HepG2 (cell line): ENCODE measurements around the gene C19orf85. TPM values are rescaled to one million over a fixed set of nuclear protein-coding genes. Genes with fewer than 3 reads are reported as not detected.

Source experiments
- GZF1 ChIP-seq: sonication (generic); formaldehyde crosslinking; IDR thresholded peaks from 2 replicates; pipeline ENCODE4 v1.5.1; 2020; ENCODE audit warnings: mild to moderate bottlenecking, missing genetic modification reagents
- KDM6A ChIP-seq: IDR thresholded peaks from 2 replicates; pipeline ENCODE4 v1.6.1; 2016; ENCODE audit warnings: low read depth
- MED13 ChIP-seq: sonication (generic); formaldehyde crosslinking; IDR thresholded peaks from 2 replicates; pipeline ENCODE4 v1.5.0; 2020; ENCODE audit warnings: missing genetic modification reagents
- MTA1 ChIP-seq: sonication (generic); formaldehyde crosslinking; IDR thresholded peaks from 2 replicates; pipeline ENCODE4 v1.4.0; 2020; ENCODE audit warnings: missing genetic modification reagents, mild to moderate bottlenecking, borderline replicate concordance
- MXD4 ChIP-seq: IDR thresholded peaks from 2 replicates; pipeline ENCODE4 v1.6.1; 2016; ENCODE audit warnings: mild to moderate bottlenecking, missing biosample characterization, missing genetic modification reagents
- NRL ChIP-seq: sonication (generic); formaldehyde crosslinking; IDR thresholded peaks from 2 replicates; pipeline ENCODE4 v1.5.0; 2020; ENCODE audit warnings: missing genetic modification reagents, mild to moderate bottlenecking, moderate library complexity, borderline replicate concordance
- ONECUT2 ChIP-seq: sonication (generic); formaldehyde crosslinking; IDR thresholded peaks from 2 replicates; pipeline ENCODE4 v1.4.0; 2020; ENCODE audit warnings: missing genetic modification reagents
- POLR2A ChIP-seq, 2 experiments: IDR thresholded peaks; 2 replicates each; pipeline ENCODE4 v1.6.1; 2011; ENCODE audit warnings: low read depth in 2 of 2, low read length in 2 of 2, mild to moderate bottlenecking in 1 of 2, moderate library complexity in 1 of 2; ENCODE audit not compliant: insufficient read depth in 1 of 2
- SALL1 ChIP-seq: sonication (generic); formaldehyde crosslinking; IDR thresholded peaks from 2 replicates; pipeline ENCODE4 v1.8.0; 2022; ENCODE audit warnings: mild to moderate bottlenecking, missing genetic modification reagents
- STAG1 ChIP-seq: sonication (generic); formaldehyde crosslinking; IDR thresholded peaks from 2 replicates; pipeline ENCODE4 v1.4.0; 2020; ENCODE audit warnings: missing genetic modification reagents
- THAP11 ChIP-seq: IDR thresholded peaks from 2 replicates; pipeline ENCODE4 v1.6.1; 2016; ENCODE audit warnings: missing biosample characterization, missing genetic modification reagents
- XBP1 ChIP-seq: sonication (generic); formaldehyde crosslinking; IDR thresholded peaks from 2 replicates; pipeline ENCODE4 v1.5.0; 2020; ENCODE audit warnings: missing genetic modification reagents
- ZFP36L1 ChIP-seq: sonication (generic); formaldehyde crosslinking; IDR thresholded peaks from 2 replicates; pipeline ENCODE4 v1.8.0; 2022; ENCODE audit warnings: mild to moderate bottlenecking, missing genetic modification reagents, moderate library complexity
- ZNF251 ChIP-seq: sonication (generic); formaldehyde crosslinking; IDR thresholded peaks from 2 replicates; pipeline ENCODE4 v1.9.0; 2021; ENCODE audit warnings: mild to moderate bottlenecking, missing genetic modification reagents
- ZNF451 ChIP-seq: sonication (generic); formaldehyde crosslinking; IDR thresholded peaks from 2 replicates; pipeline ENCODE4 v1.5.0; 2020; ENCODE audit warnings: mild to moderate bottlenecking, missing genetic modification reagents
- ZNF577 ChIP-seq: sonication (generic); formaldehyde crosslinking; IDR thresholded peaks from 2 replicates; pipeline ENCODE4 v1.4.0; 2020; ENCODE audit warnings: mild to moderate bottlenecking, low read depth, missing genetic modification reagents, borderline replicate concordance
- ZNF614 ChIP-seq: IDR thresholded peaks from 2 replicates; pipeline ENCODE4 v1.6.1; 2018; ENCODE audit warnings: missing biosample characterization, missing genetic modification reagents, inconsistent platforms, borderline replicate concordance
- polyA plus RNA-seq, 8 experiments: library from polyadenylated mRNA; depleted of rRNA in 3 of 8; stranded (reverse) in 7 of 8; unstranded in 1 of 8; fragments of >200 nt; fragmentation: Illumina TruSeq in 4 of 8; extraction: Trizol in 4 of 8; gene quantifications; 2 replicates each; pipeline versions ENCODE4 v1.2.1 to v1.2.3, GENCODE V29; 2011 to 2016; ENCODE audit warnings: low read depth in 4 of 8, missing spikeins in 1 of 8, mixed read lengths in 1 of 8; ENCODE audit not compliant: insufficient read depth in 1 of 8
- total RNA-seq, 5 experiments: library from RNA; depleted of rRNA; stranded (reverse); fragments of >200 nt; fragmentation: Illumina TruSeq; extraction: Trizol; gene quantifications; 2 replicates each; pipeline ENCODE4 v1.2.3, GENCODE V29; 2016; ENCODE audit warnings: low read depth in 1 of 5
- TF ChIP-seq, protein P1 (sequence below): sonication (generic); formaldehyde crosslinking; IDR thresholded peaks from 2 replicates; pipeline ENCODE4 v1.5.0; 2020; ENCODE audit warnings: mild to moderate bottlenecking, missing genetic modification reagents
- TF ChIP-seq, protein P2 (sequence below): sonication (generic); formaldehyde crosslinking; conservative IDR thresholded peaks from 2 replicates; pipeline ENCODE4 v1.4.0; 2020; ENCODE audit warnings: missing genetic modification reagents
- TF ChIP-seq, protein P3 (sequence below): sonication (generic); formaldehyde crosslinking; IDR thresholded peaks from 2 replicates; pipeline ENCODE4 v1.8.0; 2022; ENCODE audit warnings: missing genetic modification reagents, low read depth, mild to moderate bottlenecking, borderline replicate concordance
- TF ChIP-seq, protein P4 (sequence below): sonication (generic); formaldehyde crosslinking; IDR thresholded peaks from 2 replicates; pipeline ENCODE4 v1.9.0; 2021; ENCODE audit warnings: mild to moderate bottlenecking, missing genetic modification reagents

C19orf85 gene
- total and polyA plus RNA-seq, 2 of the 13 experiments (the other 11 are each of a cell fraction or from before 2014, with no cell fraction given): not detected

DNA sequence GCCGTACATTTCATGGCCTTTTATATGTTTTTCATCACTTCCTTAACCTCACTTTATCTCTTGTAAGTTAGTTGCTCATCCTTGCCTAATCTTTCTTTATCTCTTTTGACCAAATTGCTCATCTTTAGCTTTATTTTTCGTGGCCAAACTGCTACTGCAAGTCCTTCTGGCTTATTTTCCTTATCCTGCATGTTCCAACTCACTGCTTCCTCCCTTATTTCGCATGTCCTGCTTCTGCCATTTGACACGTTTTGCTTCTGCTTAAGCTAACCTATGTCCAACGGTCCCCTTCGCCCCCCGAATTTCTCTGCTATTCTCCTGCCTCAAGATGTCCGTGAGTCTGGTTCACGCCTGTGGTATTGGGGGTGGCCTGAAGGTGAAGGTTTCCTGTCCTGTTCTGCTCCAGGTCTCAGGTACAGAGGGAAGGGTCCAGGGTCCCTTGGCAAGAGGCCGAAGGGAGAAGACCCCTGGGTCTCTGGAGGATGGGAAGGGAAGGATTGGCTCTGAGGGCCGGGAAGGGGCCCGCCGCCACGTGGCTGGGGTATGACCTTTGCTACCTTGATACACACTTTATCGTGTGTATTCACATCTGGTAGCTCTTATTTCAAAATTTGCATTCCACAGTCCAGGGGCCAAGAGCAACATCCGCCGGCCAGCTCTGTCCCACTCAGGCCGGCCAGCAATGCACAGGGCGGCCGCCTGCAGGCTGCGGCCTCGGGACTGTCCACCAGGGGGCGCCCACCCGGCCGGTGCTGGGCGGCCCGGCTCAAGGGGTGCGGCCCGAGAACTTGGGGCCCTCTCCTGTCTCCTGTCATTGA lies 2.9 kb upstream of the C19orf85 start (continued):
- 0 out of 2 replicates have a peak, but pooled peaks have one; percentile 66 for TF ChIP-seq MED13 (CRISPR knock-in tag)
- TF ChIP-seq STAG1: peak; percentile 63
- no peak for TF ChIP-seq ZFP36L1 (CRISPR knock-in tag)
- TF ChIP-seq, protein P1, sequence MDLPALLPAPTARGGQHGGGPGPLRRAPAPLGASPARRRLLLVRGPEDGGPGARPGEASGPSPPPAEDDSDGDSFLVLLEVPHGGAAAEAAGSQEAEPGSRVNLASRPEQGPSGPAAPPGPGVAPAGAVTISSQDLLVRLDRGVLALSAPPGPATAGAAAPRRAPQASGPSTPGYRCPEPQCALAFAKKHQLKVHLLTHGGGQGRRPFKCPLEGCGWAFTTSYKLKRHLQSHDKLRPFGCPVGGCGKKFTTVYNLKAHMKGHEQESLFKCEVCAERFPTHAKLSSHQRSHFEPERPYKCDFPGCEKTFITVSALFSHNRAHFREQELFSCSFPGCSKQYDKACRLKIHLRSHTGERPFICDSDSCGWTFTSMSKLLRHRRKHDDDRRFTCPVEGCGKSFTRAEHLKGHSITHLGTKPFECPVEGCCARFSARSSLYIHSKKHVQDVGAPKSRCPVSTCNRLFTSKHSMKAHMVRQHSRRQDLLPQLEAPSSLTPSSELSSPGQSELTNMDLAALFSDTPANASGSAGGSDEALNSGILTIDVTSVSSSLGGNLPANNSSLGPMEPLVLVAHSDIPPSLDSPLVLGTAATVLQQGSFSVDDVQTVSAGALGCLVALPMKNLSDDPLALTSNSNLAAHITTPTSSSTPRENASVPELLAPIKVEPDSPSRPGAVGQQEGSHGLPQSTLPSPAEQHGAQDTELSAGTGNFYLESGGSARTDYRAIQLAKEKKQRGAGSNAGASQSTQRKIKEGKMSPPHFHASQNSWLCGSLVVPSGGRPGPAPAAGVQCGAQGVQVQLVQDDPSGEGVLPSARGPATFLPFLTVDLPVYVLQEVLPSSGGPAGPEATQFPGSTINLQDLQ (CRISPR knock-in tag): no peak
- no peak for TF ChIP-seq ZNF577 (CRISPR knock-in tag)
- no peak for TF ChIP-seq NRL (CRISPR knock-in tag)
- TF ChIP-seq ONECUT2 (CRISPR knock-in tag): no peak
- TF ChIP-seq, protein P2, sequence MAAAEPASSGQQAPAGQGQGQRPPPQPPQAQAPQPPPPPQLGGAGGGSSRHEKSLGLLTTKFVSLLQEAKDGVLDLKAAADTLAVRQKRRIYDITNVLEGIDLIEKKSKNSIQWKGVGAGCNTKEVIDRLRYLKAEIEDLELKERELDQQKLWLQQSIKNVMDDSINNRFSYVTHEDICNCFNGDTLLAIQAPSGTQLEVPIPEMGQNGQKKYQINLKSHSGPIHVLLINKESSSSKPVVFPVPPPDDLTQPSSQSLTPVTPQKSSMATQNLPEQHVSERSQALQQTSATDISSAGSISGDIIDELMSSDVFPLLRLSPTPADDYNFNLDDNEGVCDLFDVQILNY (CRISPR knock-in tag): no peak
- TF ChIP-seq MTA1 (CRISPR knock-in tag): no peak
- TF ChIP-seq XBP1 (CRISPR knock-in tag): no peak
- no peak for TF ChIP-seq GZF1 (CRISPR knock-in tag)
- peak; percentile 65 for TF ChIP-seq THAP11 (CRISPR knock-in tag)
- TF ChIP-seq, protein P3, sequence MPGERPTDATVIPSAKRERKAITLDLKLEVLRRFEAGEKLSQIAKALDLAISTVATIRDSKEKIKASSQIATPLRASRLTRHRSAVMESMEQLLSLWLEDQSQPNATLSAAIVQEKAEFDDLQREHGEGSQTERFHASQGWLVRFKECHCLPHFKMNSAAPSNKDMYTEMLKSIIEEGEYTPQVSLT (CRISPR knock-in tag): no peak
- TF ChIP-seq MXD4 (CRISPR knock-in tag): 0 out of 2 replicates have a peak, but pooled peaks have one; percentile 26
- no peak for TF ChIP-seq KDM6A
- TF ChIP-seq POLR2A (IDR thresholded peaks at IDR 0.05; ENCODE audit: insufficient read depth in 1 of 2, low read depth in 2 of 2, low read length in 2 of 2): no peak
- no peak for TF ChIP-seq ZNF614 (CRISPR knock-in tag)
- TF ChIP-seq, protein P4, sequence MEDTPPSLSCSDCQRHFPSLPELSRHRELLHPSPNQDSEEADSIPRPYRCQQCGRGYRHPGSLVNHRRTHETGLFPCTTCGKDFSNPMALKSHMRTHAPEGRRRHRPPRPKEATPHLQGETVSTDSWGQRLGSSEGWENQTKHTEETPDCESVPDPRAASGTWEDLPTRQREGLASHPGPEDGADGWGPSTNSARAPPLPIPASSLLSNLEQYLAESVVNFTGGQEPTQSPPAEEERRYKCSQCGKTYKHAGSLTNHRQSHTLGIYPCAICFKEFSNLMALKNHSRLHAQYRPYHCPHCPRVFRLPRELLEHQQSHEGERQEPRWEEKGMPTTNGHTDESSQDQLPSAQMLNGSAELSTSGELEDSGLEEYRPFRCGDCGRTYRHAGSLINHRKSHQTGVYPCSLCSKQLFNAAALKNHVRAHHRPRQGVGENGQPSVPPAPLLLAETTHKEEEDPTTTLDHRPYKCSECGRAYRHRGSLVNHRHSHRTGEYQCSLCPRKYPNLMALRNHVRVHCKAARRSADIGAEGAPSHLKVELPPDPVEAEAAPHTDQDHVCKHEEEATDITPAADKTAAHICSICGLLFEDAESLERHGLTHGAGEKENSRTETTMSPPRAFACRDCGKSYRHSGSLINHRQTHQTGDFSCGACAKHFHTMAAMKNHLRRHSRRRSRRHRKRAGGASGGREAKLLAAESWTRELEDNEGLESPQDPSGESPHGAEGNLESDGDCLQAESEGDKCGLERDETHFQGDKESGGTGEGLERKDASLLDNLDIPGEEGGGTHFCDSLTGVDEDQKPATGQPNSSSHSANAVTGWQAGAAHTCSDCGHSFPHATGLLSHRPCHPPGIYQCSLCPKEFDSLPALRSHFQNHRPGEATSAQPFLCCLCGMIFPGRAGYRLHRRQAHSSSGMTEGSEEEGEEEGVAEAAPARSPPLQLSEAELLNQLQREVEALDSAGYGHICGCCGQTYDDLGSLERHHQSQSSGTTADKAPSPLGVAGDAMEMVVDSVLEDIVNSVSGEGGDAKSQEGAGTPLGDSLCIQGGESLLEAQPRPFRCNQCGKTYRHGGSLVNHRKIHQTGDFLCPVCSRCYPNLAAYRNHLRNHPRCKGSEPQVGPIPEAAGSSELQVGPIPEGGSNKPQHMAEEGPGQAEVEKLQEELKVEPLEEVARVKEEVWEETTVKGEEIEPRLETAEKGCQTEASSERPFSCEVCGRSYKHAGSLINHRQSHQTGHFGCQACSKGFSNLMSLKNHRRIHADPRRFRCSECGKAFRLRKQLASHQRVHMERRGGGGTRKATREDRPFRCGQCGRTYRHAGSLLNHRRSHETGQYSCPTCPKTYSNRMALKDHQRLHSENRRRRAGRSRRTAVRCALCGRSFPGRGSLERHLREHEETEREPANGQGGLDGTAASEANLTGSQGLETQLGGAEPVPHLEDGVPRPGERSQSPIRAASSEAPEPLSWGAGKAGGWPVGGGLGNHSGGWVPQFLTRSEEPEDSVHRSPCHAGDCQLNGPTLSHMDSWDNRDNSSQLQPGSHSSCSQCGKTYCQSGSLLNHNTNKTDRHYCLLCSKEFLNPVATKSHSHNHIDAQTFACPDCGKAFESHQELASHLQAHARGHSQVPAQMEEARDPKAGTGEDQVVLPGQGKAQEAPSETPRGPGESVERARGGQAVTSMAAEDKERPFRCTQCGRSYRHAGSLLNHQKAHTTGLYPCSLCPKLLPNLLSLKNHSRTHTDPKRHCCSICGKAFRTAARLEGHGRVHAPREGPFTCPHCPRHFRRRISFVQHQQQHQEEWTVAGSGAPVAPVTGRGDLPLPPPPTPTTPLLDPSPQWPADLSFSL: no peak
- peak; percentile 71; the same call in 1 of the 2 replicates for TF ChIP-seq SALL1 (CRISPR knock-in tag)
- TF ChIP-seq ZNF451 (CRISPR knock-in tag): no peak
- no peak for TF ChIP-seq ZNF251 (CRISPR knock-in tag)
